Osteocyte (in vitro differentiated cells): ENCODE data around the gene GLIPR2. TPM values are rescaled to one million over a fixed set of nuclear protein-coding genes. Genes with fewer than 3 reads are reported as not detected.

Experiments
- DNase-seq: peaks from one replicate; pipeline ENCODE4 v3.0.0; 2021; ENCODE audit warnings: mixed read lengths; ENCODE audit not compliant: unreplicated experiment; ENCODE audit errors: extremely low spot score
- H3K27ac Mint-ChIP-seq: one replicate; pipeline ENCODE4 v1.8.0; 2021; ENCODE audit warnings: mild to moderate bottlenecking, mixed read lengths; ENCODE audit not compliant: unreplicated experiment
- H3K27me3 Mint-ChIP-seq: one replicate; pipeline ENCODE4 v1.8.0; 2021; ENCODE audit warnings: mixed read lengths; ENCODE audit not compliant: unreplicated experiment
- H3K36me3 Mint-ChIP-seq: one replicate; pipeline ENCODE4 v1.8.0; 2021; ENCODE audit warnings: mixed read lengths; ENCODE audit not compliant: unreplicated experiment
- H3K4me1 Mint-ChIP-seq: one replicate; pipeline ENCODE4 v1.8.0; 2021; ENCODE audit warnings: mixed read lengths; ENCODE audit not compliant: unreplicated experiment
- H3K4me3 Mint-ChIP-seq: one replicate; pipeline ENCODE4 v1.8.0; 2021; ENCODE audit warnings: mild to moderate bottlenecking, moderate library complexity, mixed read lengths; ENCODE audit not compliant: unreplicated experiment
- H3K9me3 Mint-ChIP-seq: one replicate; pipeline ENCODE4 v1.8.0; 2021; ENCODE audit warnings: mixed read lengths; ENCODE audit not compliant: unreplicated experiment
- CTCF ChIP-seq: fragments of 200-600 bp; sonication (generic); IDR thresholded peaks from 2 replicates; pipeline ENCODE4 v1.5.0; 2021; ENCODE audit warnings: antibody characterized with exemption, mild to moderate bottlenecking, moderate library complexity
- total RNA-seq: library from RNA; stranded (reverse); gene quantifications from 2 replicates; pipeline ENCODE4 v1.2.1, GENCODE V29; 2021

Gene GLIPR2
- total RNA-seq, 1 donor from 2014 or later: 30.6 TPM

GRCh38 chr9:36169166-36169565 lies 32.6 kb downstream of the GLIPR2 start, which contains the start of gene CCIN:
Gene CCIN (plus strand): TSS chr9:36169388. CDS start chr9:36169503, 115 bp downstream.
- peaks cover 22% of the 10 kb centered on the region for H3K4me1 Mint-ChIP-seq
- H3K36me3 Mint-ChIP-seq: no peaks in the 10 kb centered on the region
- TF ChIP-seq CTCF: no peak
- no peaks in the 10 kb centered on the region for H3K27me3 Mint-ChIP-seq
- H3K4me3 Mint-ChIP-seq: no peak within 1 kb of the TSS
- no peak for DNase-seq
- no peaks in the 10 kb centered on the region for H3K9me3 Mint-ChIP-seq
- no peak within 1 kb of the TSS for H3K27ac Mint-ChIP-seq

- TF ChIP-seq CTCF: no peak
- DNase-seq: no peak
- Mint-ChIP-seq H3K4me3 (no peak overlapping the region), H3K27me3 (no peaks in the 10 kb centered on the region), H3K4me1 (peaks cover 19% of the 10 kb centered on the region), H3K36me3 (no peaks in the 10 kb centered on the region), H3K9me3 (no peaks in the 10 kb centered on the region), H3K27ac (no peak overlapping the region)
These were observed 33.2 kb downstream of the GLIPR2 start for GRCh38 chr9:36169708-36170107.

- no peak overlapping the region for H3K4me3 Mint-ChIP-seq
These were observed 34.0 kb downstream of the GLIPR2 start for GRCh38 chr9:36170531-36170930.

GRCh38 chr9:36173861-36174260 lies 37.3 kb downstream of the GLIPR2 start:
- Mint-ChIP-seq H3K36me3 (no peaks in the 10 kb centered on the region), H3K4me1 (no peaks in the 10 kb centered on the region), H3K27ac (no peak overlapping the region), H3K4me3 (no peak overlapping the region), H3K27me3 (no peaks in the 10 kb centered on the region), H3K9me3 (no peaks in the 10 kb centered on the region)
- no peak for DNase-seq
- TF ChIP-seq CTCF: no peak

More at GRCh38 chr9:36170531-36170930, 34.0 kb downstream of the GLIPR2 start:
- H3K27ac Mint-ChIP-seq: no peak overlapping the region
- H3K4me1 Mint-ChIP-seq: peaks cover 11% of the 10 kb centered on the region
- no peak for TF ChIP-seq CTCF
- H3K36me3 Mint-ChIP-seq: no peaks in the 10 kb centered on the region
- H3K9me3 Mint-ChIP-seq: no peaks in the 10 kb centered on the region
- no peaks in the 10 kb centered on the region for H3K27me3 Mint-ChIP-seq
- DNase-seq: no peak

- H3K4me3 Mint-ChIP-seq: no peak overlapping the region
- H3K9me3 Mint-ChIP-seq: no peaks in the 10 kb centered on the region
- no peaks in the 10 kb centered on the region for H3K4me1 Mint-ChIP-seq
- H3K27me3 Mint-ChIP-seq: peaks cover 2% of the 10 kb centered on the region
- DNase-seq: no peak
- TF ChIP-seq CTCF: no peak
- no peak overlapping the region for H3K27ac Mint-ChIP-seq
- no peaks in the 10 kb centered on the region for H3K36me3 Mint-ChIP-seq
These were observed 37.7 kb downstream of the GLIPR2 start for GRCh38 chr9:36174271-36174670.
